ENCODE measurements around the gene CNKSR1.

Gene CNKSR1

DNA sequence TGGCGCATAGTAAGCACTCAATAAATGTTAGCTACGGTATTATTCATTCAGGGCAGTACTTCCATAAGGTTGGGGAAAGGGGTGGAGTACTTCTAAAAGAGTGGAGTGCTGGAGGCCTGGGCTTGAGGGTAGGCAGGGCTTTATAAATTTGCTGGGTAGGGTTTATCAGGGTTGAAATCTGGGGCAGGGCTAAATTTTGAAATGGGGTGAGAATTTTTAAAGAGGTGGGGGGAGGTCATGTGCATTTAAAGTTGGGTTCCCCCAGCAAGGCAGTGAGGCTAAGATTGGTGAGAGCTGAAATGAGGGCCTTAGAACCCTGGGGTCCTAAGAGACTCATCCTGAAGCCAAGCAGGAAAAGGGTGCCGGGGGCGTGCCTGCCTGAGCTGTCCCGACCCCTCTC lies 23.1 kb downstream of the CNKSR1 start:
- Histone ChIP-seq H3K27ac (ENCODE audit: low read depth in 2 of 2, low read length in 2 of 2) (no peak overlapping the region), H3K9ac (ENCODE audit: low read depth in 1 of 2, low read length in 2 of 2) (no peak overlapping the region), H3K27me3 (ENCODE audit: control insufficient read depth in 2 of 2, insufficient read depth in 2 of 2, low read length in 2 of 2) (no peaks in the 10 kb centered on the region), H3K9me3 (ENCODE audit: control insufficient read depth in 2 of 2, low read length in 2 of 2) (no peaks in the 10 kb centered on the region), H3K36me3 (ENCODE audit: control insufficient read depth in 2 of 2, insufficient read depth in 2 of 2, low read length in 2 of 2) (no peaks in the 10 kb centered on the region), H3K4me1 (ENCODE audit: control insufficient read depth in 2 of 2, insufficient read depth in 2 of 2, low read length in 2 of 2) (no peaks in the 10 kb centered on the region), H3K4me3 (ENCODE audit: low read length in 2 of 2) (no peak overlapping the region)

DNA sequence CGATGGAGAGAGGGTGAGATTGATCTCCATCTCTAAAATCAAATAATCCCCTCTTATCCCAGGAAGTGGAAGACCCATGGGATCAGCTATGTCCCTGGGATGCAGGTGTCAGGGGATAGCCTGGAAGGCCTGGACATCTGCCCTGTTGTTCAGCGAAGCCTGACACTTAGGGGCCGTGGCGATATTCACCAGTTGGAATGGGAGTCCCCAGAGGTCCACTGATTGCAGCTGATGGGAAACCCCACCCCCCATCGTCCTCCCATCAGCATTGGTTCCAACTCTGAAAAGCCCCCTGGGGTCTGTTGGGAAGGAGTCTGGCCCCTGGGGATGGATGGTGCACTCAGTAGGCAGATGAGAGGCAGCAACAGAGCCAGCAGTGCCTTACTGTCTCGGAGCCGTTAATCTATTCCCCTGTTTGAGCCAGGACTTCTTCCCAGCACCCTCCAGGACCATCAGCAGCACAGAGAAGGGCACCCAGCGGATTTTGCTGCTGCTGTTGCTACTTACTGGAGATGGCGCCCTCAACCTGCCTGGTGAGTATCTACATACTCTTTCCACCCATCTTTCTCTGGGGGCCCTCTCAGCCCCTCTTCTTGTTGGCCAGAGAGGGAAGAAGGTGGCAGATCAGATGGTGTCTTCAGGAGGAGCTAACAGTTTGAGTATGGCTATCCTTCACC lies 26.5 kb downstream of the CNKSR1 start:
- Histone ChIP-seq H3K27ac (ENCODE audit: low read depth in 2 of 2, low read length in 2 of 2) (no peak overlapping the region), H3K27me3 (ENCODE audit: control insufficient read depth in 2 of 2, insufficient read depth in 2 of 2, low read length in 2 of 2) (no peaks in the 10 kb centered on the region), H3K9ac (ENCODE audit: low read depth in 1 of 2, low read length in 2 of 2) (no peak overlapping the region), H3K4me3 (ENCODE audit: low read length in 2 of 2) (no peak overlapping the region), H3K36me3 (ENCODE audit: control insufficient read depth in 2 of 2, insufficient read depth in 2 of 2, low read length in 2 of 2) (no peaks in the 10 kb centered on the region), H3K9me3 (ENCODE audit: control insufficient read depth in 2 of 2, low read length in 2 of 2) (no peaks in the 10 kb centered on the region), H3K4me1 (ENCODE audit: control insufficient read depth in 2 of 2, insufficient read depth in 2 of 2, low read length in 2 of 2) (no peaks in the 10 kb centered on the region)

DNA sequence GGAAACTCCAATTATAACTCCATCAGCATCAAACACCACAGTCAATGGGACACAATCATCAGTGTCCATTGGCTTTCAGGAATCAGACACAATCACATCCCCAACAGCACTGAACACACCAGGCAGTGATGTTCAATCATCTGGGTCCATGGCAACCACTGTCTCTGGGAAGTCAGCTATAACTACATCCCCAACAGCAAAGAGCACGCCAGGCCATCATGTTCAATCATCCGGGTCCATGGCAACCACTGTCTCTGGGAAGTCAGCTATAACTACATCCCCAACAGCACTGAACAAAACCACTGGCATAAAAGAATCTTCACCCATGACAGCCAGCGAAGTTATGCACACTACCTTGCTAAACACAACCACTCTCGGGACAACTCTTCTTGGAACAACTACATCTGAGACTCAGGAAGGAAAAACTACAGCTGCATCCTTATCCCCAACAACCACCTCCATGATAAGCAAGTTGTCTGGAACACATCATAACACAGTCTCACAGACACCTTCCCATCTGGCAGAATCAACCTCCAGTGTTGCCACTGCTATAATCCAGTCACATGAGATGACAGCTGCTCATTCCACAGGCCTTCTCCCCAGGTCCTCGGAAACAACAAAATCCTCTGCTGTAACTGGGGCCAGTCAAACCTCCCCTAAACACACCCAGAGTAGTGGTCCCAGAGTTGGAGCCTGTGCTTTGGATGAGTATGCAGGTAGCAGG lies 33.0 kb downstream of the CNKSR1 start:
- Histone ChIP-seq H3K27ac (ENCODE audit: low read depth in 2 of 2, low read length in 2 of 2) (no peak overlapping the region), H3K9me3 (ENCODE audit: control insufficient read depth in 2 of 2, low read length in 2 of 2) (no peaks in the 10 kb centered on the region), H3K27me3 (ENCODE audit: control insufficient read depth in 2 of 2, insufficient read depth in 2 of 2, low read length in 2 of 2) (no peaks in the 10 kb centered on the region), H3K4me1 (ENCODE audit: control insufficient read depth in 2 of 2, insufficient read depth in 2 of 2, low read length in 2 of 2) (no peaks in the 10 kb centered on the region), H3K36me3 (ENCODE audit: control insufficient read depth in 2 of 2, insufficient read depth in 2 of 2, low read length in 2 of 2) (no peaks in the 10 kb centered on the region), H3K9ac (ENCODE audit: low read depth in 1 of 2, low read length in 2 of 2) (no peak overlapping the region), H3K4me3 (ENCODE audit: low read length in 2 of 2) (no peak overlapping the region)

DNA sequence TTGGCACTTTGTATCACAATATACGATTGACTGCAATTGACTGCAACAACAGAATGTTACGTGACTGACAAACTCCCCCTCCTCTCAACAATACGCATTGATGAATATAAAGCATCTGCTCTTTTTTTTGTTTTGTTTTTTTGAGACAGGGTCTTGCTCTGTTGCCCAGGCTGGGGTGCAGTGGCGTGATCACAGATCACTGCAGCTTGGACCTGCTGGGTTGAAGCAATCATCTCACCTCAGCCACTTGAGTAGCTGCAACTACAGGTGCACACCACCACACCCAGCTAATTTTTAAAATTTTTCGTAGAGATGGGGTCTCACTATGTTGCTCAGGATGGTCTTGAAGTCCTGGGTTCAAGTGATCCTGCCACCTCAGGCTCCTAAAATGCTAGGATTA lies 35.4 kb downstream of the CNKSR1 start:
- H3K9me3 ChIP-seq (ENCODE audit: control insufficient read depth in 2 of 2, low read length in 2 of 2): no peaks in the 10 kb centered on the region
- no peaks in the 10 kb centered on the region for H3K4me1 ChIP-seq (ENCODE audit: control insufficient read depth in 2 of 2, insufficient read depth in 2 of 2, low read length in 2 of 2)
- H3K27me3 ChIP-seq (ENCODE audit: control insufficient read depth in 2 of 2, insufficient read depth in 2 of 2, low read length in 2 of 2): no peaks in the 10 kb centered on the region
- no peak overlapping the region for H3K4me3 ChIP-seq (ENCODE audit: low read length in 2 of 2)
- no peak overlapping the region for H3K9ac ChIP-seq (ENCODE audit: low read depth in 1 of 2, low read length in 2 of 2)
- no peaks in the 10 kb centered on the region for H3K36me3 ChIP-seq (ENCODE audit: control insufficient read depth in 2 of 2, insufficient read depth in 2 of 2, low read length in 2 of 2)
- no peak overlapping the region for H3K27ac ChIP-seq (ENCODE audit: low read depth in 2 of 2, low read length in 2 of 2)

DNA sequence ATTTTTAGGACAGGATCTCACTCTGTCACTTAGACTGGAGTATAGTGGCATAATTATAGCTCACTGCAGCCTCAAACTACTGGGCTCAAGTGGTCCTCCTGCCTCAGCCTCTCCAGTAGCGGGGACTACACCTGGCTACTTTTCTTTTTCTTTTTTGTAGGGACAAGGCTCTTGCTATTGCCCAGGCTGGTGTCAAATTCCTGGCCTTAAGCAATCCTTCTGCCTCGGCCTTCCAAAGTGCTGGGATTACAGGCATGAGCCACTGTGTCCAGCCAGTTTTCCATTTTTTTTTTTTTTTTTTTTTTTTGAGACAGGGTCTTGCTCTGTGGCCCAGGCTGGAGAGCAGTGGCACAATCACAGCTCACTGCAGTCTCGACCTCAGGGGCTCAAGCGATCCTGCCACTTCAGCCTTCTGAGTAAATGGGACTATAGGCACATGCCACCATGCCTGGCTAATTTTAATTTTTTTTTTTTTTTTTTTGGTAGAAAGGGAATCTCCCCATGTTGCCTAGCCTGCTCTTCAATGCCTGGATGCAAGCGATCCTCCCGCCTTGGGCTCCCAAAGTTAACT lies 36.1 kb downstream of the CNKSR1 start:
- Histone ChIP-seq H3K27ac (ENCODE audit: low read depth in 2 of 2, low read length in 2 of 2) (no peak overlapping the region), H3K4me1 (ENCODE audit: control insufficient read depth in 2 of 2, insufficient read depth in 2 of 2, low read length in 2 of 2) (no peaks in the 10 kb centered on the region), H3K9me3 (ENCODE audit: control insufficient read depth in 2 of 2, low read length in 2 of 2) (no peaks in the 10 kb centered on the region), H3K36me3 (ENCODE audit: control insufficient read depth in 2 of 2, insufficient read depth in 2 of 2, low read length in 2 of 2) (no peaks in the 10 kb centered on the region), H3K4me3 (ENCODE audit: low read length in 2 of 2) (no peak overlapping the region), H3K9ac (ENCODE audit: low read depth in 1 of 2, low read length in 2 of 2) (no peak overlapping the region), H3K27me3 (ENCODE audit: control insufficient read depth in 2 of 2, insufficient read depth in 2 of 2, low read length in 2 of 2) (no peaks in the 10 kb centered on the region)

DNA sequence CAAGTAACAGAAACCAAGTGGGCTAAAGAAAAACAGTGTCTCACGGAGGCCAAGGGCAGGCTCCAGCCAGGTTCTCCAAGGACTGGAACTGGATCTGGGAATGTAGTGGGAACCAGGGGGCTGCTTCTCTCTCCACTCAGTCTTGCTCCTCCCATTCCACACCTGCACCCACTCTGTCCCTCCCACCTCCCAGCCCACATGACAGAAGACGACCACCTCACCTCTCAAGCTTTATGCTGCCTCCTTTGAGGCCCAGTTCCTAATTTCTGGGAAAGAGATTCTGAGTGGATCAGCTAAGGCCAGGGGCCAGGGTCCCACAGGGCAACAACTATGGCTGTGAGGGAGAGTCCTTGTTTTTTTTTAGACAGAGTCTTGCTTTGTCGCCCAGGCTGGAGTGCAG lies 38.0 kb downstream of the CNKSR1 start:
- no peak overlapping the region for H3K9ac ChIP-seq (ENCODE audit: low read depth in 1 of 2, low read length in 2 of 2)
- no peak overlapping the region for H3K27ac ChIP-seq (ENCODE audit: low read depth in 2 of 2, low read length in 2 of 2)
- H3K27me3 ChIP-seq (ENCODE audit: control insufficient read depth in 2 of 2, insufficient read depth in 2 of 2, low read length in 2 of 2): no peaks in the 10 kb centered on the region
- peaks cover 0 to 2% of the 10 kb centered on the region in 2 donors for H3K4me1 ChIP-seq (ENCODE audit: control insufficient read depth in 2 of 2, insufficient read depth in 2 of 2, low read length in 2 of 2)
- no peaks in the 10 kb centered on the region for H3K9me3 ChIP-seq (ENCODE audit: control insufficient read depth in 2 of 2, low read length in 2 of 2)
- no peak overlapping the region for H3K4me3 ChIP-seq (ENCODE audit: low read length in 2 of 2)
- no peaks in the 10 kb centered on the region for H3K36me3 ChIP-seq (ENCODE audit: control insufficient read depth in 2 of 2, insufficient read depth in 2 of 2, low read length in 2 of 2)

DNA sequence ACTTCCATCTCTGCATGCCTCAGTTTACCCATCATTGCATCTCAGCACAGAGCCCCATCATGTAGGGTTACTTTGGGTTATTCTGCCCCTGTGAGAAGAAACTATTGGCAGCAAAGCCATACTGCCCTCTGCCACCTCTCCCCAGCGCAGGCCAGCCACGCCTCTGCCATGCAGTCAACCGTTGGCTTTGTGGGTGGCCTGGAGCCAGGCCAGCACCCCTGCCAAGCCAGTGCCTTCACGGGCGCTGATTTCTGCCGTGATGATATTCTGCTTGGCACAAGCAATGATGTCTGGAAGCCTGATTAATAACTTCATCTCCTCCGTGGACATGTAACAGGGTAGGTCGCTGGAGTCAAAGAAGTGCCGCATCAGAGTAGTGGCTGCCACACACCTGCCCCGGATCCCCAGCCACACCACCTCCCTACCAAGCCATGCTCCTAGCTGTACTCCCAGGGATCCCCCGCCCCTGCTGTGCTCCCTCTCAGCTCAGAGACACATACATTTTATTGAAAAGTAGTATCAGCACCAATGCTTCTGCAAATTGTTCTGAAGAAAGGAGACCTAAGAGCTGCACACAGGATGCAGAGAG lies 41.7 kb downstream of the CNKSR1 start:
- Histone ChIP-seq H3K4me3 (ENCODE audit: low read length in 2 of 2) (no peak overlapping the region), H3K9me3 (ENCODE audit: control insufficient read depth in 2 of 2, low read length in 2 of 2) (no peaks in the 10 kb centered on the region), H3K4me1 (ENCODE audit: control insufficient read depth in 2 of 2, insufficient read depth in 2 of 2, low read length in 2 of 2) (peaks cover 2 to 6% of the 10 kb centered on the region in 2 donors), H3K27ac (ENCODE audit: low read depth in 2 of 2, low read length in 2 of 2) (no peak overlapping the region), H3K9ac (ENCODE audit: low read depth in 1 of 2, low read length in 2 of 2) (no peak overlapping the region), H3K36me3 (ENCODE audit: control insufficient read depth in 2 of 2, insufficient read depth in 2 of 2, low read length in 2 of 2) (no peaks in the 10 kb centered on the region), H3K27me3 (ENCODE audit: control insufficient read depth in 2 of 2, insufficient read depth in 2 of 2, low read length in 2 of 2) (no peaks in the 10 kb centered on the region)

DNA sequence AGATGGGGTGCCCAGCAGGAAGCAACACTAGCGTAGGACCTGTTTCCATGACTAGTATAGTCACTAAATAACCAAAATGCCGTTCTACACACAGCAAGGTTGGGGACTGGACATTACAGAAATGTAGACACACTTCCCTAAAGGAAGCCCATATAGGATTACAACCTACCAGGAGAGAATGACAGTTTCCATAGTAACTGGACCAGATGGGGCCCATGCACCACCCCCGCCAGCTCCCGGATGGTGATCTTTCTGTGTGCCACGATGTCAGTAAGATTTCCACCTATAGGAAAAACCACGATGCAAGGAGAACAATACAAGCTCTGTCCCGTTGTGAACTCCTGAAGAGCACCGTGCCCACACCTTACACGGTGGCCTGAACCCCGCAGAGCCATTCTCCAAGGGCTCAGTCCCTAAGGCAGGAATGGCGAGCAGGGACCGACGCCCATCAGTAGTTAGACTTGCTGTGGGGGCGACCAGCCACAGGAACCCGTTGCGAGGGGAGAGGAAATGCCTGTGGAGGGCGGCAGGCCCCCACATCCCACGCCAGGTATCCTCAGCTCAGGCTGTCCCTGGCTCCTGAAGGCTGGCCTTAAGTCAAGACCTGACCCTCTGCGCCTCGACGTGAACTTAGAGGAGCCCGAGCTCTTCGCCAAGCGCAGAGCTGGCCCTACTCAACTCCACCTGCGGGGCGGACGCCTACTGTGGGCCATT lies 43.1 kb downstream of the CNKSR1 start:
- no peak overlapping the region for H3K27ac ChIP-seq (ENCODE audit: low read depth in 2 of 2, low read length in 2 of 2)
- no peaks in the 10 kb centered on the region for H3K36me3 ChIP-seq (ENCODE audit: control insufficient read depth in 2 of 2, insufficient read depth in 2 of 2, low read length in 2 of 2)
- no peak overlapping the region for H3K9ac ChIP-seq (ENCODE audit: low read depth in 1 of 2, low read length in 2 of 2)
- H3K4me1 ChIP-seq (ENCODE audit: control insufficient read depth in 2 of 2, insufficient read depth in 2 of 2, low read length in 2 of 2): peaks cover 3 to 10% of the 10 kb centered on the region in 2 donors
- H3K9me3 ChIP-seq (ENCODE audit: control insufficient read depth in 2 of 2, low read length in 2 of 2): no peaks in the 10 kb centered on the region
- peaks cover 0 to 4% of the 10 kb centered on the region in 2 donors for H3K27me3 ChIP-seq (ENCODE audit: control insufficient read depth in 2 of 2, insufficient read depth in 2 of 2, low read length in 2 of 2)
- no peak overlapping the region for H3K4me3 ChIP-seq (ENCODE audit: low read length in 2 of 2)

DNA sequence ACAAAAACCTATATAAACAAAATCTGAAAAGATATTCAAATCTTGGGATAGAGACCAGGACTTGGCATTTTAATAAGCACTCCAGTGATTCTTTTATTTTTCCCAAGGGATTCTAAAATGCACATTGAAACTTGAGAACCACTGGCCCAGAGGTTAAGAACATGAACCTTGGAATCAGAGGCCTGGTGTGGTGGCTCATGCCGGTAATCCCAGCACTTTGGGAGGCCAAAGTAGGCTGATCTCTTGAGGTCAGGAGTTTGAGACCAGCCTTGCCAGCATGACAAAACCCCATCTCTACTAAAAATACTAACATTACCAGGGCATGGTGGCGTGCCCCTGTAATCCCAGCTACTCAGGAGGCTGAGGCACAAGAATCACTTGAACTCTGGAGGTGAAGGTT lies 43.8 kb downstream of the CNKSR1 start:
- Histone ChIP-seq H3K27ac (ENCODE audit: low read depth in 2 of 2, low read length in 2 of 2) (no peak overlapping the region), H3K9me3 (ENCODE audit: control insufficient read depth in 2 of 2, low read length in 2 of 2) (no peaks in the 10 kb centered on the region), H3K9ac (ENCODE audit: low read depth in 1 of 2, low read length in 2 of 2) (no peak overlapping the region), H3K36me3 (ENCODE audit: control insufficient read depth in 2 of 2, insufficient read depth in 2 of 2, low read length in 2 of 2) (no peaks in the 10 kb centered on the region), H3K4me1 (ENCODE audit: control insufficient read depth in 2 of 2, insufficient read depth in 2 of 2, low read length in 2 of 2) (peaks cover 6 to 14% of the 10 kb centered on the region in 2 donors), H3K27me3 (ENCODE audit: control insufficient read depth in 2 of 2, insufficient read depth in 2 of 2, low read length in 2 of 2) (peaks cover 3 to 4% of the 10 kb centered on the region in 2 donors), H3K4me3 (ENCODE audit: low read length in 2 of 2) (no peak overlapping the region)

DNA sequence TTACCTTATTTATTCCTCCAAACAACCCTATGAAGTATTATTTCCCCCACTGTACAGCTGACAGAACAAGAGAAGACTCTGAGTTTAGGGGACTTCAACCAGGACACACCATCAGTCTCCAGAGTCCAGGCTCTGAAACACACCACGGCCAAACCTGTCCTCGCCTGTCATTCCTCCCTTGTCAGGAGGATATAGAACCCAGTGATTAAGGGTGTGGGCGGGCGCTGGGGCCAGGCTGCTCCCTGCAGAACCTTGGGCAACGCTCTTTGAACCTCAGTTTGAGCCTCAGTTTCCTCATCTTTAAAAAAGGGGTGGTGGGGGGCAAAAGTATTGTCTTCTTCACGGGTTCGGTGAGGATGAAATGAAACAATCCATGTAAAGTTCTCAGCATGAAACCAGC lies 47.3 kb downstream of the CNKSR1 start:
- no peak overlapping the region for H3K4me3 ChIP-seq (ENCODE audit: low read length in 2 of 2)
- no peaks in the 10 kb centered on the region for H3K9me3 ChIP-seq (ENCODE audit: control insufficient read depth in 2 of 2, low read length in 2 of 2)
- H3K36me3 ChIP-seq (ENCODE audit: control insufficient read depth in 2 of 2, insufficient read depth in 2 of 2, low read length in 2 of 2): no peaks in the 10 kb centered on the region
- peaks cover 6 to 12% of the 10 kb centered on the region in 2 donors for H3K4me1 ChIP-seq (ENCODE audit: control insufficient read depth in 2 of 2, insufficient read depth in 2 of 2, low read length in 2 of 2)
- no peak overlapping the region for H3K9ac ChIP-seq (ENCODE audit: low read depth in 1 of 2, low read length in 2 of 2)
- H3K27me3 ChIP-seq (ENCODE audit: control insufficient read depth in 2 of 2, insufficient read depth in 2 of 2, low read length in 2 of 2): peaks cover 4 to 11% of the 10 kb centered on the region in 2 donors
- H3K27ac ChIP-seq (ENCODE audit: low read depth in 2 of 2, low read length in 2 of 2): no peak overlapping the region

Measured in mucosa of rectum (tissue), 2 donors.